NCI-H1436 treated with DMSO at 0.1 percent for 48 hours (cell line): Measurements from ENCODE around the gene PDCD4.
"Not testable (repeated sequence)": the region's sequence is repeated elsewhere in the genome, so short reads cannot be mapped to it uniquely, and the experiment has no call there.

Experiments
- DNase-seq: peaks from one replicate; lab custom pipeline; 2025; lab: John Stamatoyannopoulos, UW

PDCD4 gene

GRCh38 chr10:110883924-110884323, 12.2 kb downstream of the PDCD4 start:
- DNase-seq, result no peak

- no peak for DNase-seq
These were observed 14.4 kb downstream of the PDCD4 start for GRCh38 chr10:110885932-110886674.

- DNase-seq, result no peak
These were observed 15.8 kb downstream of the PDCD4 start for GRCh38 chr10:110887560-110887959.

GRCh38 chr10:110892602-110893288, 21.0 kb downstream of the PDCD4 start:
- DNase-seq, result no peak

- peak; percentile 8 for DNase-seq
These were observed 21.9 kb downstream of the PDCD4 start for GRCh38 chr10:110893559-110894179.

- no peak for DNase-seq
These were observed 25.5 kb downstream of the PDCD4 start for GRCh38 chr10:110897184-110897583.

- no peak for DNase-seq
These were observed 26.7 kb downstream of the PDCD4 start for GRCh38 chr10:110898391-110898790.

- DNase-seq, result no peak
These were observed 29.3 kb downstream of the PDCD4 start for GRCh38 chr10:110900983-110901382.

GRCh38 chr10:110901954-110902819, 30.5 kb downstream of the PDCD4 start:
- no peak for DNase-seq

GRCh38 chr10:110903280-110904278, 31.9 kb downstream of the PDCD4 start:
- DNase-seq, result no peak

- no peak for DNase-seq
These were observed 38.4 kb downstream of the PDCD4 start for GRCh38 chr10:110910138-110910537.

- no peak for DNase-seq
These were observed 40.6 kb downstream of the PDCD4 start for GRCh38 chr10:110912374-110912773.

GRCh38 chr10:110914431-110914830, 42.7 kb downstream of the PDCD4 start:
- DNase-seq, result no peak

GRCh38 chr10:110915035-110915434, 43.3 kb downstream of the PDCD4 start:
- no peak for DNase-seq

- not testable (repeated sequence) for DNase-seq
These were observed 43.9 kb downstream of the PDCD4 start for GRCh38 chr10:110915600-110915999.

GRCh38 chr10:110916554-110917346, 45.0 kb downstream of the PDCD4 start:
- DNase-seq, result no peak

- peak; percentile 74 for DNase-seq
These were observed 46.5 kb downstream of the PDCD4 start for GRCh38 chr10:110918269-110918642.

GRCh38 chr10:110918643-110919348, 47.1 kb downstream of the PDCD4 start, which contains the start of gene BBIP1:
Gene BBIP1 (minus strand): TSS chr10:110919180. CDS start chr10:110918157, 1,023 bp downstream.
- DNase-seq, result peak; percentile 100

- no peak for DNase-seq
These were observed 47.7 kb downstream of the PDCD4 start, which contains the start of gene SHOC2 for GRCh38 chr10:110919349-110919931. Gene SHOC2 (plus strand): TSS chr10:110919604. CDS start chr10:110964359, 44,755 bp downstream.
